ENCODE results near the gene BIRC2. TPM values are rescaled to one million over a fixed set of nuclear protein-coding genes. Genes with fewer than 3 reads are reported as not detected.

BIRC2 gene
- total RNA-seq, 2 experiments from 2014 or later, result 26.6 to 26.9 TPM

DNA sequence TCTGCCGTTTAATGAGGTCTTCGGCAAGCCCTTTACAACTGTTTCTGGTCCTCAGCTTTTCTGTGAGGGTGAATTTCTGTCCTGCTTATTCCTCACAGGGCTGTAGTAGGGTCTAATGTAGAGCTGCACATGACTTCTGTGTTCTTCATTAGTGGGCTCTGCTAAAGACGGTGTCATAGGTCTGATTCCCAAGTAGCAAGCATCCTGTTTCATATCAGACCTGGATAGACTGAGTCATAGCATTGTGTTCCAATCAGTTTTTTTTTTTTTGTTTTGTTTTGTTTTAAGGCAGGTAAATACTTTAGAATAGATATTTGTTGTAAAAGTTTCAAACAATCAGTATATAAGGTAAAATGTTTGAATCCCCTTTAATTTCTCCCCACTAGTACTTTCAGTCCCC lies 35.4 kb downstream of the BIRC2 start:
- no peak overlapping the region for H3K27ac Mint-ChIP-seq
- H3K4me1 Mint-ChIP-seq (ENCODE audit: low read depth), result peaks cover 38% of the 10 kb centered on the region
- no peak overlapping the region for H3K4me3 Mint-ChIP-seq
- peaks cover 38% of the 10 kb centered on the region for H3K36me3 Mint-ChIP-seq (ENCODE audit: low read depth)
- intact Hi-C loops (cut with micrococcal nuclease), result no loop called here
- CTCF ChIA-PET, result interaction anchor here (1.5 to 4.0 kb wide), 3 partner anchors 9 to 114 kb away, joined by 5 to 34 read pairs (median 6); no protein-coding TSS in a partner anchor
- no peaks in the 10 kb centered on the region for H3K9me3 Mint-ChIP-seq
- DNase-seq, result no peak
- no peaks in the 10 kb centered on the region for H3K27me3 Mint-ChIP-seq (ENCODE audit: low read depth)

DNA sequence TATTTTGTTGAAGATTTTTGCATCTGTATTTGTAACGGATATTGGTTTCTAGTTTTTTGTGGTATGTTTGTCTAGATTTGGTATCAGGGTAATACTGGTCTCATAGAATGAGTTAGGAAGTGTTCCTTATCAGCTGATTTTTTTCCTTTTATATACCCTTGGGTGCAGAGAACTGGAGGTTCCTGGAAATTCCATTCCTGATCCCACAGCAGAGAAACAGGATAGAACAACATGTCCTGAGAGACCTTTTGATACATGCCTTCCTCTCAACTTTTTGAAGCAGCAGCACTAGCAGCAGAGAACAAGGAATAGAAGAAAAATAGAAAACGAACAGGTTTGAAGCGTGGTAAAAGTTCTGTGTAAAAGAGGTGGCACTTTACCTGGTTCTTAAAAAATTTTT lies 36.8 kb downstream of the BIRC2 start:
- H3K36me3 Mint-ChIP-seq (ENCODE audit: low read depth), result peaks cover 40% of the 10 kb centered on the region

DNA sequence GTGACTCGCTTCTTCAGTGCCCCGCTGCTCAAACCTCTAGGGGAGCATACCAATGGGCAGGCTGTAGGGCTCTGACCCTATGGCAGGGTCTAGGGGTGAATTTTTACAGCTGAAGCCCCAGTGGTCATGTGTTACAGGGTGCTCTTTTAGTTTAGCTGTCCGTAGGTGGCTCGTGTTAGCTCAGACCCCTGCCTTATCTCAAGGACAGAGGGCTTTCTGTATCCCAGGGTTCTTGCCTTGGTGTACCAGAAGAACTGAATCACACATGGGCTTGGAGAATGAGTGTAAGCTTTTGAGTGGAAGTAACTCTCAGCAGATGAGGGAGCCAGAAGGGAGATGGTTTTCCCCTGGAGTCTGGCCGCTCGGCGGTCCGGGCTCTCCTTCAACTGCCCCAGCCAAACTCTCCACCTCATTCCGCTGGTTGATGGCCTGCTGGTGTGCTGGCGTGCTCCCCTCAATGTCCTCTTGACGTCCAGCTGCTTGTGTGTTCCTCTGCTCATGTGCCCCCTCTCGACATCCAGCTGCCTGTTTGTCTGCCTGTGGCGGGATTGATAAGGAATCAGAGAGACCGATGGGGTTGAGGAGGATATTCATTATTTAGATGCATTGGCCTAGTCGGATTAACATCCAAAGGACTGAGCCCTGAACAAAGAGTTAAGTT lies 37.5 kb downstream of the BIRC2 start:
- peaks cover 36% of the 10 kb centered on the region for H3K4me1 Mint-ChIP-seq (ENCODE audit: low read depth)
- DNase-seq, result no peak
- H3K36me3 Mint-ChIP-seq (ENCODE audit: low read depth), result peaks cover 43% of the 10 kb centered on the region
- H3K9me3 Mint-ChIP-seq, result peaks cover 4% of the 10 kb centered on the region
- CTCF ChIA-PET, result interaction anchor here (1.2 to 1.6 kb wide), 2 partner anchors 54 to 111 kb away, joined by 4 read pairs; no protein-coding TSS in a partner anchor
- intact Hi-C loops (cut with micrococcal nuclease), result no loop called here
- H3K27ac Mint-ChIP-seq, result no peak overlapping the region
- no peaks in the 10 kb centered on the region for H3K27me3 Mint-ChIP-seq (ENCODE audit: low read depth)
- no peak overlapping the region for H3K4me3 Mint-ChIP-seq

More for the DNA sequence above, 36.8 kb downstream of the BIRC2 start:
- Mint-ChIP-seq H3K27me3 (ENCODE audit: low read depth) (no peaks in the 10 kb centered on the region), H3K9me3 (peaks cover under 1% of the 10 kb centered on the region), H3K4me3 (no peak overlapping the region), H3K4me1 (ENCODE audit: low read depth) (peaks cover 33% of the 10 kb centered on the region), H3K27ac (no peak overlapping the region)
- intact Hi-C loops (cut with micrococcal nuclease), result no loop called here
- CTCF ChIA-PET, result interaction anchor here (1.2 to 1.6 kb wide), 2 partner anchors 55 to 112 kb away, joined by 4 read pairs; no protein-coding TSS in a partner anchor
- DNase-seq, result no peak

DNA sequence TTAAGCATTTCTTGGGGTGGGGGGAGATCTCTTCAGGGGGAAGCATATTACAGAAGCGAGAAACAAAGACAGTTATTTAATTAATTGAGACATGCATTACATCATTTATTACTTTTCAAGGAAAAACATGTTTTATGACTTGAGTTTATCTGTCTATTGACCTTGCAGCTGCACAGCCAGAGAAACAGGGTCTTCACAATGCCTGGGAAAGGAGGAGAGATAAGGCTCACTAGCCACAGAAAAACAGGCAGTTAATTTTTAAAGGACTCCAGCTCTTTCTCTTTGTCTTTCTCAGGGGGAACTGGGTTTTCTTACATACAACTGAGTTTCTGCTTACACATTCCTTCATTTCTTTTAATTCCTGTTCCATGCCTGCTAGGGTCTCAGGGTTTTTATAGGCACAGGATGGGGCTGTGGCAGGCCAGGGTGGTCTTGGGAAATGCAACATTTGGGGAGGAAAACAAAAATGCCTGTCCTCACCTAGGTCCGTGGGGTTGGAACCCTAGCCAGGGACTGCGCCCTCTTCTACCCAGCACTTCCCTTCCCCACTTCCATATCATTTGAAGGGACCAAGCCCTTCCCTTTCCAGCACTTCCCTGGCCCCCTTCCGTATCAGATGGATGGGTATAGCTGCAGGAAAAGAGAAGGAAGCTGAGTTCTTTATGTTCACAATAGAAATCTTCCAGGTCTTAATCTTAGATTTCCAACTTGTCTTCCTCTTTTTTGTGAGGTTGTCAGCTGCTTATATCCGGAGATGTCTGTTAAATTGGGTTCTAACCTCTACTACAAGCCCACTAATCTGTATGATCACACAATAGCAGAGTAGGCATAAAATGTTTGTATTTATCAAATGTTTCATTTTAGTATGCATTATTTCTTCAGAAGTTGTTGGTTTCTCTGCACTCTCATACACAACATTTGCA lies 38.3 kb downstream of the BIRC2 start:
- Mint-ChIP-seq H3K27me3 (ENCODE audit: low read depth) (no peaks in the 10 kb centered on the region), H3K4me3 (no peak overlapping the region), H3K4me1 (ENCODE audit: low read depth) (peaks cover 40% of the 10 kb centered on the region), H3K9me3 (peaks cover 4% of the 10 kb centered on the region), H3K36me3 (ENCODE audit: low read depth) (peaks cover 41% of the 10 kb centered on the region), H3K27ac (no peak overlapping the region)
- DNase-seq, result no peak
- CTCF ChIA-PET, result no interaction called here
- intact Hi-C loops (cut with micrococcal nuclease), result no loop called here

DNA sequence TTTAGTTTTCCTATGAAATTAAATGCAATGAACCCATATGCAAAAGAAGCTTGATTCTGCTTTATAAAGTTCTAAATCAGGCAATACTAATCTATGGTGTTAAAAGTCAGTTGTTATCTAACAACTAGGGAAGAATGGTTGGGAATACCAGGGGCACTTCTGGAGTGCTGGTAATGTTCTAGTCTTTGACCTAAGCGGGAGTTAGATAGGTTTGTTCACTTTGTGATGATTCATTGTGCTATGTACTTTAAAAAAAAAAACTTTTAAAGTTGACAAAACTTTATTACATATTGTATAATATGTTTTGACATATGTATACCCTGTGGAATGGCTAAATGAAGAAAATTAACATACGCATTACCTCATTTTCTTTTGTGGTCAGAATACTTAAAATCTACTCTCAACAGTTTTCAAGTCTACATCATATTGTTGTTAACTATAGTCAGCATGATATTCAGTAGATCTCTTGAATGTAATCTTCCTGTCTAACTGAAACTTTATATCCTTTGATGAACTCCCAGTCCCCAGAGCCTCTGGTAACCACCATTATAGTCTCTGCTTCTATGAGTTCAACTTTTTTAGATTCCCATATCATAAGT lies 39.2 kb downstream of the BIRC2 start:
- H3K9me3 Mint-ChIP-seq, result peaks cover 4% of the 10 kb centered on the region
- intact Hi-C loops (cut with micrococcal nuclease), result no loop called here
- H3K27me3 Mint-ChIP-seq (ENCODE audit: low read depth), result no peaks in the 10 kb centered on the region
- DNase-seq, result no peak
- H3K4me3 Mint-ChIP-seq, result no peak overlapping the region
- H3K27ac Mint-ChIP-seq, result peak overlapping the region; percentile 19
- CTCF ChIA-PET, result interaction anchor here (1.0 kb wide), 1 partner anchor 224 kb away, joined by 3 read pairs; no protein-coding TSS in a partner anchor
- peaks cover 45% of the 10 kb centered on the region for H3K4me1 Mint-ChIP-seq (ENCODE audit: low read depth)
- peaks cover 41% of the 10 kb centered on the region for H3K36me3 Mint-ChIP-seq (ENCODE audit: low read depth)

DNA sequence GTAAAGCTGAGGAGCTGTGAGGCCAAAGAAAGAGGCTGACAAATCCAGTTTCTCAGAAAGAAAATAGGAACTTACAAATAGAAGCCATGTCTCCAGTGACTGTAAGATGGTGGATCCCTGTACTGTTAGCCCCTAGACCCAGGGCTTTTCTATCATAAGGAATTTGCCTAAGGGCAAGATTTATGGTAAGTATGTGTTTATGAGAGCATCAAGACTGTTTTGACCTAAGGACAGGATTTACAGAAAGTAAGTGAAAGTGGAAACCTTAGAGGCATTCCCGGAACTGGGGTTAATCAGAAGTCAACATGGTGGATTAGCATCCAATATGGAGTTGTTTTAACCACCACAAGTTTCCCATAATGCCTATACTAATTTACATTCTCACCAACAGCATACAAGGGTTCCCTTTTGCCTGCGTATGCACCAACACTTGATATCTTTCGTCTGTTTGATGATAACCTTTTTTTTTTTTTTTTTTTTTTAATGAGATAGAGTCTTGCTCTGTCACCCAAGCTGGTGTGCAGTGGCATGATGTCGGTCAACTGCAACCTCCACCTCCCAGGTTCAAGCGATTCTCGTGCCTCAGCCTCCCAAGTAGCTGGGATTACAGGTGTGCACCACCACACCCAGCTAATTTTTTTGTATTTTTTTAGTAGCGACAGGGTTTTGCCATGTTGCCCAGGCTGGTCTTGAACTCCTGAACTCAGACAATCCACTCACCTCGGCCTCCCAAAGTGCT lies 40.2 kb downstream of the BIRC2 start:
- no peak for DNase-seq
- peak overlapping the region; percentile 19 for H3K27ac Mint-ChIP-seq
- peaks cover 43% of the 10 kb centered on the region for H3K4me1 Mint-ChIP-seq (ENCODE audit: low read depth)
- intact Hi-C loops (cut with micrococcal nuclease), result no loop called here
- H3K36me3 Mint-ChIP-seq (ENCODE audit: low read depth), result peaks cover 44% of the 10 kb centered on the region
- H3K4me3 Mint-ChIP-seq, result no peak overlapping the region
- peaks cover 4% of the 10 kb centered on the region for H3K9me3 Mint-ChIP-seq
- H3K27me3 Mint-ChIP-seq (ENCODE audit: low read depth), result no peaks in the 10 kb centered on the region
- CTCF ChIA-PET, result interaction anchor here (0.6 to 1.0 kb wide), 2 partner anchors 85 to 223 kb away, joined by 3 read pairs; no protein-coding TSS in a partner anchor

DNA sequence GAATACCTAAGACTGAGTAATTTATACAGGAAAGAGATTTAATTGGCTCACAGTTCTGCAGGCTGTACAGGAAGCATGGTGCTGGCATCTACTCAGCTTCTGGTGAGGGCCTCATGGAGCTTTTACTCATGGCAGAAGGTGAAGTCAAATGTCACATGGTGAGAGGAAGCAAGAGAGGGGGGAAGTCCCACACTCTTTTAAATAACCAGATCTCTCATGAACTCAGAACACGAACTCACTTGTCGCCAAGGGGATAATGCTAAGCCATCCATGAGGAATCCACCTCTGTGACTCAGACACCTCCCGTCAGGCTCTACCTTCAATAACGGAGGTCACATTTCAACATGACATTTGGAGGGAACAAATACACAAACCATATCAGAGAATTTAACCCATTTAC lies 42.2 kb downstream of the BIRC2 start:
- Mint-ChIP-seq H3K4me3 (no peak overlapping the region), H3K27ac (peak overlapping the region; percentile 48), H3K4me1 (ENCODE audit: low read depth) (peaks cover 46% of the 10 kb centered on the region), H3K9me3 (peaks cover 4% of the 10 kb centered on the region), H3K27me3 (ENCODE audit: low read depth) (no peaks in the 10 kb centered on the region), H3K36me3 (ENCODE audit: low read depth) (peaks cover 50% of the 10 kb centered on the region)
- intact Hi-C loops (cut with micrococcal nuclease), result loop anchor here (1.0 kb wide), 1 partner anchor 43 kb away; no protein-coding TSS in a partner anchor
- DNase-seq, result peak; percentile 28
- CTCF ChIA-PET, result interaction anchor here (0.6 to 8.3 kb wide), 14 partner anchors 14 to 224 kb away, joined by 3 to 58 read pairs (median 14); no protein-coding TSS in a partner anchor

DNA sequence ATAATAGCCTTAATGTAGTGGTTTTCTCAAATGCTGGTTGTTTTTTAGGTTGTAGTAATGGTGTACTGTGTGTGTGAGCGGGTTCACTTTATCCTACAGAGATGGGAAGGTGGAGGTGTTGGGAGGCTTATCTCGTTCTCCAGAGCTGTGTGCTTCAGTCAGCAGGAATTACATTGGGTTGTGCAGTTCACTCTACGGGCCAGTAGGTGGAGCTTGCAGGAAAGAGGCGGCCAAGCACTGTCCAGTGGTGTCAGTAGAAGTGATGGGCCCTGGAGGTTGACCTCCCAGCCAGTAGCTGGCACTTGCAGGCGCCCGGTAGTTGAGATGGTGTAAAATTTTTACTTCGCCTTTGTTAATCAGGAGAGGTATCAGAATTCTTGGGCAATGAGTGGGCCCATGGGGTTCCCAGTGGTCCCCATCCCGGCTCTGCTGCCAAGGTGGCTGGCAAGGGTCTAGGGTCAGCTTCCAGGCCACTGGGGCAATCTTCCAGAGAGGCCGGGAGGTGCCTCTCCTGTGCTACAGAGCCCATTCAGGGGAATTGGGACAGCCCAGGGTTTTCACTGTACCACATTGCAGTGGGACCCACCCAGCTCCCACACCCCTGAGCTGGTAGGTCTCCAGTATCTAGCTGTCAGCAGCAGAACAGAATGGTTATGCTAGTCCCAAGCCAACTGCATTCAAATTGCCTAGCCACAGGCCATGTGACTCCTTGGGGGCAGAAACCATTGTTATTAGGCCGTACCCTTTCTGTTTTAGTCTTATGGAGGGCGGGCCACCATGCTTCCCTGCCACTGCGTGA lies 43.9 kb downstream of the BIRC2 start:
- intact Hi-C loops (cut with micrococcal nuclease), result loop anchor here (1.0 to 2.0 kb wide), 5 partner anchors 39 to 276 kb away; no protein-coding TSS in a partner anchor
- peak overlapping the region; percentile 29 for H3K27ac Mint-ChIP-seq
- peaks cover 4% of the 10 kb centered on the region for H3K9me3 Mint-ChIP-seq
- no peak overlapping the region for H3K4me3 Mint-ChIP-seq
- H3K27me3 Mint-ChIP-seq (ENCODE audit: low read depth), result no peaks in the 10 kb centered on the region
- CTCF ChIA-PET, result interaction anchor here (0.7 to 8.3 kb wide), 49 partner anchors 9 to 275 kb away, joined by 3 to 58 read pairs (median 6); partner anchors contain the start of gene TMEM123
- peak; percentile 72 for DNase-seq
- H3K36me3 Mint-ChIP-seq (ENCODE audit: low read depth), result peaks cover 47% of the 10 kb centered on the region
- H3K4me1 Mint-ChIP-seq (ENCODE audit: low read depth), result peaks cover 40% of the 10 kb centered on the region

DNA sequence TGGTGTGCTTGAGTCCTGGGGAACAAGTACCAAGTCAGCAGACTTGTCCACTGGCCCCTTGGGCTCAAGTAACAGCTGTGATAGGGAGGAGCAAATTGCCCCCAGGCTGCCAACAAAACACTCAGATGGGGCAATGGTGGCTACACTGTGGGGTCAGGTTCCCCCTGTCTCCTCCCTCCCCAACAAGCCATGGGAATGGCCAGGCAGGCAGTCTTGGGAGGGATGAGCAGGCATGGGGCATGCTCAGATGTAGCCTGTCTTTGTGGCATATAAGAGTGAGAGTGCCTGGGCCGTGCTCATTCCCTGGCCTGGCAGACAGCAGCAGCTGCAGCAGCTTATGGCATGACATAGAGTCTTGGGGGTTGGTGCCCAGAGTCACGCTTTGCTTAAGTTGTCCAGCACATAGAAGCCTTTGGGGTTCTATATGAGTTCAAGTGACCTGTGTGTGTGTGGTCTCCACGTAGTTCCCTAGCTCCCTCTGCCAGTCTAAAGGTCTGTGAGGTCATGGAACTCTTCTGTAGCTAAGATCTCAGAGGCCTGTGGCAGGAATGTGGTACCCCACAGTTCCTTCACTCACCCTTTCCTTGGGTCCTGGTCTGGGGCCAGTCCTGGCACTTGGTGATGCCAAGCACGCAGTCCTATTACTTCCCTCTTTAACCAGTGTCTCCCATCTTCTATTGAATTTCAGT lies 44.7 kb downstream of the BIRC2 start:
- Mint-ChIP-seq H3K27ac (no peak overlapping the region), H3K4me1 (ENCODE audit: low read depth) (peaks cover 40% of the 10 kb centered on the region)
- no peak for DNase-seq

DNA sequence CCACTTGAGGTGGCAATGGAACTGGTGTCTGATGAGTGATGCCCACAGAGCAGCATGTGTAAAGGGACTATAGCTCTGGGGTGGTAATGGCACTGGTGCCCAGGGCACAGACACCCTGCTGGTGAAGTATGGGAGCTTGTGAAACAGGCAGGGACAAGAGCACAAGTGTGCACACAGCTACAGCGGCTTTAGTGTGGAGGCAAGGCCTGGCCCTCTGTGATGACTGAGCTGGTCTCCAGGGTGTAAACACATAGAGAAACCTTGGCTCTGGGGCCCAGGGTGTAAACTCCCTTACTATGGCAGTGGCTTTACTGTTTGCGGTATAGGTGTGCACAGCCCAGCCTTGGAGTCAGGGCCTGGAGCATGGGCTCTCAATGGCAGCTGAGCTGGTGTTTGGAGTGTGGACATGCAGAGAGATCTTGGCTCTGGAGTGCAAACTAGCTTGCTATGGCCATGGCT lies 46.3 kb downstream of the BIRC2 start:
- H3K36me3 Mint-ChIP-seq (ENCODE audit: low read depth), result peaks cover 36% of the 10 kb centered on the region
- H3K4me1 Mint-ChIP-seq (ENCODE audit: low read depth), result peaks cover 44% of the 10 kb centered on the region
- intact Hi-C loops (cut with micrococcal nuclease), result no loop called here
- CTCF ChIA-PET, result interaction anchor here (0.6 to 8.3 kb wide), 13 partner anchors 16 to 220 kb away, joined by 3 to 58 read pairs (median 3); no protein-coding TSS in a partner anchor
- peak overlapping the region; percentile 62 for H3K27ac Mint-ChIP-seq
- H3K4me3 Mint-ChIP-seq, result no peak overlapping the region
- H3K27me3 Mint-ChIP-seq (ENCODE audit: low read depth), result no peaks in the 10 kb centered on the region
- peaks cover 4% of the 10 kb centered on the region for H3K9me3 Mint-ChIP-seq
- DNase-seq, result no peak

More for the DNA sequence above, 44.7 kb downstream of the BIRC2 start:
- no peaks in the 10 kb centered on the region for H3K27me3 Mint-ChIP-seq (ENCODE audit: low read depth)
- intact Hi-C loops (cut with micrococcal nuclease), result loop anchor here (2.0 kb wide), 1 partner anchor 275 kb away; no protein-coding TSS in a partner anchor
- H3K36me3 Mint-ChIP-seq (ENCODE audit: low read depth), result peaks cover 47% of the 10 kb centered on the region
- peaks cover 4% of the 10 kb centered on the region for H3K9me3 Mint-ChIP-seq
- H3K4me3 Mint-ChIP-seq, result no peak overlapping the region
- CTCF ChIA-PET, result interaction anchor here (0.6 to 8.3 kb wide), 27 partner anchors 8 to 275 kb away, joined by 3 to 58 read pairs (median 10); no protein-coding TSS in a partner anchor

Data from activated naive CD4-positive, alpha-beta T cell treated with anti-CD3 and anti-CD28 coated beads for 36 hours (primary cell).